PC-9 (cell line): ENCODE results near the gene SYTL1. TPM values are rescaled to one million over a fixed set of nuclear protein-coding genes. Genes with fewer than 3 reads are reported as not detected.

Experiments
- BruUV-seq: library from RNA; stranded (reverse); fragments of 400-500 nt; replicated peaks from 2 replicates; lab custom pipeline; 2021; lab: Mats Ljungman, UMichigan
- CTCF ChIA-PET: fragments of 300-600 bp; sonication (Branson Sonifier 250); formaldehyde crosslinking; loops from one replicate; lab custom pipeline; 2022; ENCODE audit warnings: antibody characterized with exemption; lab: Charles Lee
- POLR2A ChIA-PET: fragments of 300-600 bp; sonication (Branson Sonifier 250); formaldehyde crosslinking; loops from one replicate; lab custom pipeline; 2022; ENCODE audit warnings: antibody characterized with exemption; ENCODE audit not compliant: unreplicated experiment; lab: Charles Lee
- DNase-seq, 2 experiments: peaks; one replicate each; pipeline versions ENCODE4 v3.0.0 to v3.0.0-alpha.2; 2015 to 2022; ENCODE audit warnings: mixed read lengths in 1 of 2
- H2AFZ ChIP-seq: fragments of 200-600 bp; sonication (generic); 2 replicates; pipeline ENCODE4 v1.8.1; 2017; ENCODE audit warnings: antibody characterized with exemption
- H3F3A ChIP-seq: fragments of 200-600 bp; sonication (generic); 2 replicates; pipeline ENCODE4 v1.8.1; 2017; ENCODE audit warnings: antibody characterized with exemption, mild to moderate bottlenecking, low read depth; ENCODE audit not compliant: insufficient read depth
- H3K27ac ChIP-seq: fragments of 200-600 bp; sonication (generic); 2 replicates; pipeline ENCODE4 v1.6.1; 2016; ENCODE audit warnings: mixed run types
- H3K27me3 ChIP-seq: fragments of 200-600 bp; sonication (generic); 2 replicates; pipeline ENCODE4 v1.6.1; 2016; ENCODE audit warnings: low read depth, mixed run types; ENCODE audit not compliant: insufficient read depth
- H3K36me3 ChIP-seq: fragments of 200-600 bp; sonication (generic); 2 replicates; pipeline ENCODE4 v1.6.1; 2016; ENCODE audit warnings: low read depth, mixed run types
- H3K4me1 ChIP-seq: fragments of 200-600 bp; sonication (generic); replicated peaks from 2 replicates; pipeline ENCODE4 v1.6.1; 2016; ENCODE audit warnings: mixed run types; ENCODE audit not compliant: insufficient read depth
- H3K4me2 ChIP-seq: fragments of 200-600 bp; sonication (generic); 2 replicates; pipeline ENCODE4 v1.6.1; 2017; ENCODE audit warnings: mixed run types
- H3K4me3 ChIP-seq: fragments of 200-600 bp; sonication (generic); 2 replicates; pipeline ENCODE4 v1.6.1; 2016; ENCODE audit warnings: mixed run types
- H3K79me2 ChIP-seq: fragments of 200-600 bp; sonication (generic); 2 replicates; pipeline ENCODE4 v1.6.1; 2017; ENCODE audit warnings: low read depth, mixed run types
- H3K9me2 ChIP-seq: fragments of 200-600 bp; sonication (generic); 2 replicates; pipeline ENCODE4 v1.8.1; 2017; ENCODE audit warnings: mild to moderate bottlenecking; ENCODE audit not compliant: insufficient read depth
- H3K9me3 ChIP-seq: fragments of 200-600 bp; sonication (generic); 2 replicates; pipeline ENCODE4 v1.8.1; 2016; ENCODE audit warnings: low read depth; ENCODE audit not compliant: insufficient read depth
- H4K20me1 ChIP-seq: fragments of 200-600 bp; sonication (generic); 2 replicates; pipeline ENCODE4 v1.8.1; 2017; ENCODE audit not compliant: insufficient read depth
- CTCF ChIP-seq: fragments of 200-600 bp; sonication (generic); conservative IDR thresholded peaks from 2 replicates; pipeline ENCODE4 v1.6.1; 2017; ENCODE audit warnings: mixed run types, antibody characterized with exemption, mild to moderate bottlenecking, moderate library complexity
- EZH2 ChIP-seq: fragments of 200-600 bp; sonication (generic); IDR thresholded peaks from 2 replicates; pipeline ENCODE4 v1.8.0; 2017; ENCODE audit warnings: antibody characterized with exemption, low read depth
- intact Hi-C: fragments of 100-400 bp; cut with micrococcal nuclease; formaldehyde crosslinking; loops from one replicate; pipeline ENCODE4 v1.10.0; 2022; ENCODE audit not compliant: unreplicated experiment
- total RNA-seq: library from RNA; stranded (reverse); gene quantifications from 2 replicates; pipeline ENCODE4 v1.2.3, GENCODE V29; 2021

The SYTL1 gene
- total RNA-seq, 1 experiment from 2014 or later, result 43.7 TPM

- TF ChIP-seq EZH2 (no peak), CTCF (no peak)
- CTCF ChIA-PET, result interaction anchor here (0.6 kb wide), 1 partner anchor 1250 kb away, joined by 5 read pairs; no protein-coding TSS in a partner anchor
Measured at GRCh38 chr1:27356619-27357280, 14.9 kb downstream of the SYTL1 start.

GRCh38 chr1:27357281-27358037 is 15.6 kb downstream of the SYTL1 start:
- no peaks in the 10 kb centered on the region for H3K27me3 ChIP-seq
- H3K27ac ChIP-seq, result no peak overlapping the region
- intact Hi-C loops, result no loop called here
- H3K9me2 ChIP-seq, result no peaks in the 10 kb centered on the region
- no peak overlapping the region for H2AFZ ChIP-seq
- no peaks in the 10 kb centered on the region for H3K36me3 ChIP-seq
- no peak overlapping the region for H3K4me3 ChIP-seq
- ChIA-PET POLR2A (interaction anchor here (0.7 kb wide), 1 partner anchor 55 kb away, joined by 8 read pairs; no protein-coding TSS in a partner anchor), CTCF (no interaction called here)
- no peaks in the 10 kb centered on the region for H3F3A ChIP-seq
- no peak for TF ChIP-seq EZH2
- peak; percentile 80 for TF ChIP-seq CTCF
- no peaks in the 10 kb centered on the region for H3K9me3 ChIP-seq
- H3K4me2 ChIP-seq, result no peak overlapping the region
- DNase-seq, result peak in 1 of 2 experiments; percentile 41
- H3K79me2 ChIP-seq, result no peaks in the 10 kb centered on the region
- BruUV-seq, result no TSS peak
- no peaks in the 10 kb centered on the region for H4K20me1 ChIP-seq
- no peaks in the 10 kb centered on the region for H3K4me1 ChIP-seq

More at GRCh38 chr1:27356619-27357280, 14.9 kb downstream of the SYTL1 start:
- no TSS peak for BruUV-seq
- intact Hi-C loops, result no loop called here
- Histone ChIP-seq H3K4me2 (no peak overlapping the region), H3K4me1 (no peaks in the 10 kb centered on the region), H3K27ac (no peak overlapping the region), H2AFZ (no peak overlapping the region), H3K9me3 (no peaks in the 10 kb centered on the region), H3K9me2 (no peaks in the 10 kb centered on the region), H3K4me3 (no peak overlapping the region), H3K36me3 (no peaks in the 10 kb centered on the region), H4K20me1 (no peaks in the 10 kb centered on the region), H3K79me2 (no peaks in the 10 kb centered on the region), H3K27me3 (no peaks in the 10 kb centered on the region), H3F3A (no peaks in the 10 kb centered on the region)
- no peak for DNase-seq
- POLR2A ChIA-PET, result interaction anchor here (0.7 kb wide), 1 partner anchor 55 kb away, joined by 8 read pairs; no protein-coding TSS in a partner anchor

- Histone ChIP-seq H3K4me2 (no peak overlapping the region), H3F3A (no peaks in the 10 kb centered on the region), H3K36me3 (no peaks in the 10 kb centered on the region), H4K20me1 (no peaks in the 10 kb centered on the region), H3K79me2 (no peaks in the 10 kb centered on the region), H3K27ac (no peak overlapping the region), H3K9me3 (no peaks in the 10 kb centered on the region), H2AFZ (no peak overlapping the region), H3K27me3 (no peaks in the 10 kb centered on the region), H3K9me2 (no peaks in the 10 kb centered on the region), H3K4me3 (no peak overlapping the region), H3K4me1 (no peaks in the 10 kb centered on the region)
- TF ChIP-seq CTCF (no peak), EZH2 (no peak)
- no peak for DNase-seq
- intact Hi-C loops, result no loop called here
- CTCF ChIA-PET, result no interaction called here
- POLR2A ChIA-PET, result no interaction called here
- BruUV-seq, result no TSS peak
Measured at GRCh38 chr1:27358038-27358927, 16.5 kb downstream of the SYTL1 start.
